Measurements from ENCODE around the gene PRPH. TPM values are rescaled to one million over a fixed set of nuclear protein-coding genes. Genes with fewer than 3 reads are reported as not detected.

PRPH gene
- total and polyA plus RNA-seq, 9 donors = 0.15 to 1.8 (median 0.34) TPM

GRCh38 chr12:49338830-49339463, 44.0 kb downstream of the PRPH start:
- Histone ChIP-seq H3K27me3 (no peaks in the 10 kb centered on the region), H3K27ac (no peak overlapping the region), H3K4me1 (ENCODE audit: insufficient read depth) (peaks cover 4% of the 10 kb centered on the region), H3K36me3 (no peaks in the 10 kb centered on the region), H3K9me3 (no peaks in the 10 kb centered on the region), H3K4me3 (no peak overlapping the region)
- TF ChIP-seq EP300 (IDR thresholded peaks at IDR 0.05) (no peak), CTCF (IDR thresholded peaks at IDR 0.05) (no peak), POLR2A (IDR thresholded peaks at IDR 0.05) (no peak)
- 68 to 75% (median 69%) methylated on average over 6 of the region's 6 CpGs for WGBS, 3 donors
- no peak for DNase-seq
- intact Hi-C loops (cut with DNase I) = loop anchor here in 1 of 4 donors (5.0 kb wide), 1 partner anchor 42 kb away; the partner anchor contains the start of gene PRPH

- H3K36me3 ChIP-seq = no peaks in the 10 kb centered on the region
- H3K4me1 ChIP-seq (ENCODE audit: insufficient read depth) = peaks cover 4% of the 10 kb centered on the region
- H3K9me3 ChIP-seq = no peaks in the 10 kb centered on the region
- TF ChIP-seq EP300 (IDR thresholded peaks at IDR 0.05) (no peak), CTCF (IDR thresholded peaks at IDR 0.05) (no peak), POLR2A (IDR thresholded peaks at IDR 0.05) (no peak)
- no peak overlapping the region for H3K27ac ChIP-seq
- H3K27me3 ChIP-seq = no peaks in the 10 kb centered on the region
- 36 to 40% (median 38%) methylated on average over 5 of the region's 5 CpGs for WGBS, 3 donors
- intact Hi-C loops (cut with DNase I) = loop anchor here in 1 of 4 donors (5.0 kb wide), 1 partner anchor 42 kb away; the partner anchor contains the start of gene PRPH
- no peak for DNase-seq
- no peak overlapping the region for H3K4me3 ChIP-seq
Observed at GRCh38 chr12:49339464-49339861, 44.5 kb downstream of the PRPH start.

- no peaks in the 10 kb centered on the region for H3K27me3 ChIP-seq
- 81 to 85% (median 81%) methylated on average over 6 of the region's 6 CpGs for WGBS, 3 donors
Observed at GRCh38 chr12:49340095-49340870, 45.3 kb downstream of the PRPH start.

More at GRCh38 chr12:49340095-49340870, 45.3 kb downstream of the PRPH start:
- Histone ChIP-seq H3K4me1 (ENCODE audit: insufficient read depth) (peaks cover 4% of the 10 kb centered on the region), H3K27ac (no peak overlapping the region), H3K9me3 (no peaks in the 10 kb centered on the region), H3K4me3 (no peak overlapping the region), H3K36me3 (no peaks in the 10 kb centered on the region)
- TF ChIP-seq EP300 (IDR thresholded peaks at IDR 0.05) = no peak
- TF ChIP-seq POLR2A (IDR thresholded peaks at IDR 0.05) = no peak
- TF ChIP-seq CTCF (IDR thresholded peaks at IDR 0.05) = no peak
- no peak for DNase-seq
- intact Hi-C loops (cut with DNase I) = loop anchor here in 1 of 4 donors (10.0 kb wide), 1 partner anchor 175 kb away; no protein-coding TSS in a partner anchor
